OCI-LY3 (cell line): ENCODE data around the gene CTAGE6.
"Not testable (repeated sequence)": the region's sequence is repeated elsewhere in the genome, so short reads cannot be mapped to it uniquely, and the experiment has no call there.

Experiments
- H2AFZ ChIP-seq: fragments of 200-600, 300-600 bp; shearing (Covaris generic); 2 replicates; pipeline ENCODE4 v1.6.0; 2014; ENCODE audit warnings: antibody characterized with exemption, low read depth, low read length
- H3K27ac ChIP-seq: fragments of 200-600, 300-600 bp; sonication (generic); 2 replicates; pipeline ENCODE4 v1.5.1; 2014; ENCODE audit warnings: mild to moderate bottlenecking, low read length, moderate library complexity, mixed read lengths
- H3K27me3 ChIP-seq: fragments of 200-600, 300-600 bp; sonication (generic); 2 replicates; pipeline ENCODE4 v1.6.1; 2014; ENCODE audit warnings: low read depth, low read length, mixed read lengths
- H3K36me3 ChIP-seq: fragments of 200-600, 300-600 bp; sonication (generic); replicated peaks from 2 replicates; pipeline ENCODE3; 2014; ENCODE audit warnings: low read depth, low read length, mixed read lengths
- H3K4me1 ChIP-seq: fragments of 300-600, 200-600 bp; sonication (generic); 2 replicates; pipeline ENCODE4 v1.6.1; 2014; ENCODE audit warnings: low read length, mixed read lengths
- H3K4me2 ChIP-seq: fragments of 200-600, 300-600 bp; sonication (generic); 2 replicates; pipeline ENCODE4 v1.6.1; 2014; ENCODE audit warnings: low read length, mixed read lengths
- H3K4me3 ChIP-seq: fragments of 300-600, 200-600 bp; sonication (generic); 2 replicates; pipeline ENCODE4 v1.5.1; 2014; ENCODE audit warnings: antibody characterized with exemption, mild to moderate bottlenecking, low read length, moderate library complexity
- H3K79me2 ChIP-seq: fragments of 300-600, 200-600 bp; shearing (Covaris generic); 2 replicates; pipeline ENCODE4 v1.6.1; 2014; ENCODE audit warnings: mild to moderate bottlenecking, low read length, mixed read lengths
- H3K9ac ChIP-seq: fragments of 300-600, 200-600 bp; shearing (Covaris generic); 2 replicates; pipeline ENCODE4 v1.6.0; 2014; ENCODE audit warnings: mild to moderate bottlenecking, low read length, moderate library complexity
- H3K9me3 ChIP-seq: fragments of 200-600, 300-600 bp; shearing (Covaris generic); 2 replicates; pipeline ENCODE4 v1.6.1; 2014; ENCODE audit warnings: low read length, mixed read lengths; ENCODE audit not compliant: insufficient read depth
- H4K20me1 ChIP-seq: fragments of 200-600, 300-600 bp; sonication (generic); 2 replicates; pipeline ENCODE4 v1.6.1; 2016; ENCODE audit warnings: low read length, mixed read lengths; ENCODE audit not compliant: insufficient read depth

The CTAGE6 gene

GRCh38 chr7:143714581-143715454 lies 42.7 kb downstream of the CTAGE6 start:
- not testable (repeated sequence) for H4K20me1 ChIP-seq, H3K36me3 ChIP-seq, H3K4me3 ChIP-seq, H2AFZ ChIP-seq, H3K9me3 ChIP-seq, H3K27me3 ChIP-seq, H3K79me2 ChIP-seq, H3K4me1 ChIP-seq, H3K4me2 ChIP-seq, H3K9ac ChIP-seq, H3K27ac ChIP-seq

GRCh38 chr7:143712381-143712780 lies 45.1 kb downstream of the CTAGE6 start:
- not testable (repeated sequence) for H3K9ac ChIP-seq, H3K27ac ChIP-seq

GRCh38 chr7:143711727-143712324 lies 45.7 kb downstream of the CTAGE6 start:
- H3K9ac ChIP-seq, H3K4me3 ChIP-seq, H3K9me3 ChIP-seq, H3K36me3 ChIP-seq, H3K4me2 ChIP-seq, H4K20me1 ChIP-seq, H3K27me3 ChIP-seq, H3K4me1 ChIP-seq, H2AFZ ChIP-seq, H3K27ac ChIP-seq, H3K79me2 ChIP-seq: not testable (repeated sequence)

More at GRCh38 chr7:143712381-143712780, 45.1 kb downstream of the CTAGE6 start:
- H3K9me3 ChIP-seq, H2AFZ ChIP-seq, H3K4me3 ChIP-seq, H3K4me2 ChIP-seq, H3K36me3 ChIP-seq, H3K4me1 ChIP-seq, H4K20me1 ChIP-seq, H3K27me3 ChIP-seq, H3K79me2 ChIP-seq: not testable (repeated sequence)

- not testable (repeated sequence) for H2AFZ ChIP-seq, H3K79me2 ChIP-seq, H3K4me2 ChIP-seq, H3K36me3 ChIP-seq, H3K9me3 ChIP-seq, H3K9ac ChIP-seq, H4K20me1 ChIP-seq, H3K4me1 ChIP-seq, H3K4me3 ChIP-seq, H3K27me3 ChIP-seq, H3K27ac ChIP-seq
Measured at GRCh38 chr7:143709895-143710294, 47.6 kb downstream of the CTAGE6 start.
